PC-3 (cell line): ENCODE results near the gene SLC25A52. TPM values are rescaled to one million over a fixed set of nuclear protein-coding genes. Genes with fewer than 3 reads are reported as not detected.
A peak's percentile ranks its signal among the peaks of the same experiment; 100 is the strongest.

ENCODE experiments used
- ATAC-seq: fragments of 200-7000 bp; cut with Tn5 transposase; 2 replicates; pipeline ENCODE4 v1.9.1; 2020; ENCODE audit warnings: mild to moderate bottlenecking, moderate library complexity
- BruUV-seq: library from RNA; stranded (reverse); fragments of 400-500 nt; replicated peaks from 2 replicates; lab custom pipeline; 2021; lab: Mats Ljungman, UMichigan
- CTCF ChIA-PET: fragments of 300-600 bp; sonication (Branson Sonifier 250); formaldehyde crosslinking; loops from one replicate; lab custom pipeline; 2022; ENCODE audit warnings: antibody characterized with exemption; lab: Charles Lee
- POLR2A ChIA-PET: fragments of 300-600 bp; sonication (Branson Sonifier 250); formaldehyde crosslinking; loops from one replicate; lab custom pipeline; 2022; ENCODE audit warnings: antibody characterized with exemption; ENCODE audit not compliant: unreplicated experiment; lab: Charles Lee
- DNase-seq: peaks from one replicate; pipeline ENCODE4 v3.0.0-alpha.2; 2015
- H2AFZ ChIP-seq: fragments of 300-600 bp; sonication (generic); 2 replicates; pipeline ENCODE4 v1.6.0; 2016; ENCODE audit warnings: antibody characterized with exemption, low read length
- H3F3A ChIP-seq: fragments of 300-600 bp; sonication (generic); one replicate; pipeline ENCODE4 v1.6.0; 2017; ENCODE audit warnings: antibody characterized with exemption, low read length, control low read depth, mild to moderate bottlenecking; ENCODE audit not compliant: unreplicated experiment
- H3K27ac ChIP-seq: fragments of 300-600 bp; sonication (generic); 2 replicates; pipeline ENCODE4 v1.5.1; 2016; ENCODE audit warnings: mild to moderate bottlenecking, low read length
- H3K27me3 ChIP-seq: fragments of 300-600 bp; sonication (generic); 2 replicates; pipeline ENCODE4 v1.6.1; 2016; ENCODE audit warnings: low read length, mixed read lengths
- H3K36me3 ChIP-seq: fragments of 300-600 bp; sonication (generic); 2 replicates; pipeline ENCODE4 v1.6.1; 2016; ENCODE audit warnings: low read depth, mixed run types, low read length, mixed read lengths
- H3K4me1 ChIP-seq: fragments of 300-600 bp; sonication (generic); 2 replicates; pipeline ENCODE4 v1.5.1; 2016; ENCODE audit warnings: low read length; ENCODE audit not compliant: insufficient read depth
- H3K4me2 ChIP-seq: fragments of 300-600 bp; sonication (generic); 2 replicates; pipeline ENCODE4 v1.6.0; 2016; ENCODE audit warnings: low read length
- H3K4me3 ChIP-seq: fragments of 300-600 bp; sonication (generic); 2 replicates; pipeline ENCODE4 v1.5.1; 2016; ENCODE audit warnings: mild to moderate bottlenecking, low read length, mixed read lengths
- H3K79me2 ChIP-seq: fragments of 300-600 bp; sonication (generic); 2 replicates; pipeline ENCODE4 v1.6.1; 2017; ENCODE audit warnings: low read length, mixed read lengths
- H3K9ac ChIP-seq: fragments of 300-600 bp; sonication (generic); 2 replicates; pipeline ENCODE4 v1.6.0; 2016; ENCODE audit warnings: mild to moderate bottlenecking, low read length
- H3K9me2 ChIP-seq: fragments of 300-600 bp; sonication (generic); replicated peaks from 2 replicates; pipeline ENCODE4 v1.6.1; 2016; ENCODE audit warnings: mixed run types, low read length, mixed read lengths
- H3K9me3 ChIP-seq: fragments of 300-600 bp; sonication (generic); 2 replicates; pipeline ENCODE4 v1.6.1; 2016; ENCODE audit warnings: low read length, mixed read lengths
- H4K20me1 ChIP-seq: fragments of 300-600 bp; sonication (generic); 2 replicates; pipeline ENCODE4 v1.6.1; 2016; ENCODE audit warnings: low read length, mixed read lengths
- EZH2 ChIP-seq: fragments of 300-600 bp; sonication (generic); IDR thresholded peaks from one replicate; pipeline ENCODE4 v1.6.1; 2017; ENCODE audit warnings: antibody characterized with exemption, mild to moderate bottlenecking, low read length; ENCODE audit not compliant: unreplicated experiment
- EZH2phosphoT487 ChIP-seq: fragments of 300-600 bp; sonication (generic); IDR thresholded peaks from 2 replicates; pipeline ENCODE4 v1.6.1; 2018; ENCODE audit warnings: mild to moderate bottlenecking, antibody characterized with exemption, low read length, borderline replicate concordance
- intact Hi-C: fragments of 100-400 bp; cut with micrococcal nuclease; formaldehyde crosslinking; loops from 2 replicates; pipeline ENCODE4 v1.9.0; 2023
- total RNA-seq: library from RNA; depleted of rRNA; stranded (reverse); fragments of >200 nt; gene quantifications from 2 replicates; pipeline ENCODE4 v1.2.3, GENCODE V29; 2014
- TF ChIP-seq, protein P1 (sequence below): fragments of 300-600 bp; sonication (generic); conservative IDR thresholded peaks from 2 replicates; pipeline ENCODE4 v1.5.1; 2017; ENCODE audit warnings: antibody characterized with exemption, low read depth, mild to moderate bottlenecking, low read length

The SLC25A52 gene
- total RNA-seq, 1 experiment from 2014 or later = not detected

DNA sequence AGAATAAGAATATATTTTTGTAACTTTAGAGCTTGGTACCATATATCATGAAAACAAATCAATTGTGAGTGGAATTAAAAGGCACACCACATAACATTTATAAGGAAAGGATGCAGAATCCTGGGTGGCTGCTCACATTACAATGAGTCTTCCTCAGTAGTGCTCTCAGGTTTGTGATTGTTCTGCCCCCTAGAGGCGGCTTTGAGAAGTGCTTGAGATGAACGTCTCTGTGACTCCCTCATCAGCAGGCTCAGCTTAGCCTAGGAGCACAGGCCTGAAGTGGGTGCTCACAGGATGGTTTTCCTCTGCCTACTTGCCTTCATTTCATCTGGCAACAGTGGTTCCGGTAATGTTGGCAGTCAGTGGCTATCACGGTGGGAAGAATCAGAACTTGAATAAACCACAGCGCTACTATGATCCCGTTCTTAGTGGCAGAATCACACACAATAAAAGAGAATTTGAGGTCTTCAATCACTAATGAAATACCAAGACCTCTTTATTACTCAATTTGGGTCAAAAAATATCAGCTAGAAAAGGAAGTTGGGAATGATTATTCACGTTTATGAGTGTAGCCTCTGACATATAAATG is 38.2 kb downstream of the SLC25A52 start:
- DNase-seq = peak; percentile 80
- CTCF ChIA-PET = interaction anchor here (0.6 to 1.7 kb wide), 2 partner anchors 148 to 166 kb away, joined by 5 to 6 read pairs; no protein-coding TSS in a partner anchor

DNA sequence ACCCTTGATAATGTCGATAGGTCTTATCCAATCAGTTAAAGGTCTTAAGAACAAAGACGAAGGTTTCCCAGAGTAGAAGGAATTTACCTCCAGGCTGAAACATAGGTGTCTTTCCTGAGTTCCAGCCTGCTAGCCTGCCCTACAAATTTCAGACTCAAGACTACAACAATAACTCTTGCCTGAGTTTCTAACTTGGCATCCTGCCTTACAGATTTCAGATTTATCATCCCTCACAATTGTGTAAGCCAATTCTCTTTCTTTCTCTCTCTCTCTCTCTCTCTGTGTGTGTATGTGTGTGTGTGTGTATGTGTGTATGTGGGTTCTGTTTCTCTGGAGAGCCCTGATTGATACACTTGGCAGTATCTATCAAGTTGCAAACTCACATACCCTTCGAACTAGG is 39.1 kb downstream of the SLC25A52 start:
- no peaks in the 10 kb centered on the region for H3K27me3 ChIP-seq
- H3K36me3 ChIP-seq = no peaks in the 10 kb centered on the region; the same call in 1 of the 2 replicates
- H3K9me3 ChIP-seq = no peaks in the 10 kb centered on the region
- POLR2A ChIA-PET = no interaction called here
- H2AFZ ChIP-seq = no peak overlapping the region
- H3F3A ChIP-seq = no peaks in the 10 kb centered on the region
- intact Hi-C loops = loop anchor here (5.0 kb wide), 1 partner anchor 74 kb away; no protein-coding TSS in a partner anchor
- DNase-seq = no peak
- H3K27ac ChIP-seq = no peak overlapping the region
- ATAC-seq = no peak
- no peak overlapping the region for H3K9ac ChIP-seq
- H4K20me1 ChIP-seq = no peaks in the 10 kb centered on the region
- no peaks in the 10 kb centered on the region for H3K9me2 ChIP-seq
- CTCF ChIA-PET = no interaction called here
- H3K4me2 ChIP-seq = no peak overlapping the region
- TF ChIP-seq, protein P1, sequence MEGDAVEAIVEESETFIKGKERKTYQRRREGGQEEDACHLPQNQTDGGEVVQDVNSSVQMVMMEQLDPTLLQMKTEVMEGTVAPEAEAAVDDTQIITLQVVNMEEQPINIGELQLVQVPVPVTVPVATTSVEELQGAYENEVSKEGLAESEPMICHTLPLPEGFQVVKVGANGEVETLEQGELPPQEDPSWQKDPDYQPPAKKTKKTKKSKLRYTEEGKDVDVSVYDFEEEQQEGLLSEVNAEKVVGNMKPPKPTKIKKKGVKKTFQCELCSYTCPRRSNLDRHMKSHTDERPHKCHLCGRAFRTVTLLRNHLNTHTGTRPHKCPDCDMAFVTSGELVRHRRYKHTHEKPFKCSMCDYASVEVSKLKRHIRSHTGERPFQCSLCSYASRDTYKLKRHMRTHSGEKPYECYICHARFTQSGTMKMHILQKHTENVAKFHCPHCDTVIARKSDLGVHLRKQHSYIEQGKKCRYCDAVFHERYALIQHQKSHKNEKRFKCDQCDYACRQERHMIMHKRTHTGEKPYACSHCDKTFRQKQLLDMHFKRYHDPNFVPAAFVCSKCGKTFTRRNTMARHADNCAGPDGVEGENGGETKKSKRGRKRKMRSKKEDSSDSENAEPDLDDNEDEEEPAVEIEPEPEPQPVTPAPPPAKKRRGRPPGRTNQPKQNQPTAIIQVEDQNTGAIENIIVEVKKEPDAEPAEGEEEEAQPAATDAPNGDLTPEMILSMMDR = no peak
- no peak for TF ChIP-seq EZH2phosphoT487
- no TSS peak for BruUV-seq
- no peaks in the 10 kb centered on the region for H3K79me2 ChIP-seq
- no peaks in the 10 kb centered on the region for H3K4me1 ChIP-seq
- no peak overlapping the region for H3K4me3 ChIP-seq

More for the DNA sequence above, 38.2 kb downstream of the SLC25A52 start:
- no peak overlapping the region for H3K4me2 ChIP-seq
- H3K4me1 ChIP-seq = no peaks in the 10 kb centered on the region
- H3K27ac ChIP-seq = no peak overlapping the region
- no peak overlapping the region for H3K9ac ChIP-seq
- no peaks in the 10 kb centered on the region; the same call in 1 of the 2 replicates for H3K36me3 ChIP-seq
- no peak overlapping the region for H3K4me3 ChIP-seq
- peak; percentile 75 for ATAC-seq
- no TSS peak for BruUV-seq
- H3K79me2 ChIP-seq = no peaks in the 10 kb centered on the region
- no peaks in the 10 kb centered on the region for H3K27me3 ChIP-seq
- no peak overlapping the region for H2AFZ ChIP-seq
- no peaks in the 10 kb centered on the region for H3K9me3 ChIP-seq
- no peaks in the 10 kb centered on the region for H4K20me1 ChIP-seq
- POLR2A ChIA-PET = no interaction called here
- intact Hi-C loops = loop anchor here (1.0 to 5.0 kb wide), 4 partner anchors 36 to 752 kb away; no protein-coding TSS in a partner anchor
- H3K9me2 ChIP-seq = no peaks in the 10 kb centered on the region
- TF ChIP-seq, protein P1 = peak; percentile 67
- no peak for TF ChIP-seq EZH2
- H3F3A ChIP-seq = no peaks in the 10 kb centered on the region

DNA sequence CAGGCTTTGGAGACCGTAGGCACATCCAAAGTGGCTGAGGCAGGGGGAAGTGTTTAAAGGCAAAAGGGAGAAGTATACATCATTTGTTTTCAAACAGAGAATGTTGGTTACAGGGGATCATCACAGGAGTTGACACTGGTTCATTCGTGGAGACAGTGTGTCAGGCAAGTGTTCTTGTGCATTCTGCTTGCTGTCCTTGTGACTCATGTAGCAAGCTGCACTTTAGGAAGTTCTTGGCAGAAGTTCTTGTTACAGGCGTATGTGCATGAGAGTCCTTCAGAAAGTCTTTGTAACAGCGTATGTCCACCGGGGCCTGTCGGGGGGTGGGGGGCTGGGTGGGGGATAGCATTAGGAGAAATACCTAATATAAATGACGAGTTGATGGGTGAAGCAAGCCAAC is 39.8 kb downstream of the SLC25A52 start:
- no peak for DNase-seq
- no peaks in the 10 kb centered on the region for H3K4me1 ChIP-seq
- H3K4me2 ChIP-seq = no peak overlapping the region
- H3K27me3 ChIP-seq = no peaks in the 10 kb centered on the region
- TF ChIP-seq EZH2phosphoT487 (no peak), EZH2 (no peak)
- TF ChIP-seq, protein P1 = no peak
- H4K20me1 ChIP-seq = no peaks in the 10 kb centered on the region
- intact Hi-C loops = loop anchor here (5.0 kb wide), 1 partner anchor 74 kb away; no protein-coding TSS in a partner anchor
- no peaks in the 10 kb centered on the region; the same call in 1 of the 2 replicates for H3K36me3 ChIP-seq
- no peak overlapping the region for H2AFZ ChIP-seq
- no peaks in the 10 kb centered on the region for H3K9me2 ChIP-seq
- ATAC-seq = no peak
- H3K79me2 ChIP-seq = no peaks in the 10 kb centered on the region
- POLR2A ChIA-PET = no interaction called here
- no peaks in the 10 kb centered on the region for H3K9me3 ChIP-seq
- H3K9ac ChIP-seq = no peak overlapping the region
- H3F3A ChIP-seq = no peaks in the 10 kb centered on the region
- CTCF ChIA-PET = no interaction called here
- no TSS peak for BruUV-seq
- no peak overlapping the region for H3K4me3 ChIP-seq
- no peak overlapping the region for H3K27ac ChIP-seq
